ENCODE measurements around the gene DZIP3. TPM values are rescaled to one million over a fixed set of nuclear protein-coding genes. Genes with fewer than 3 reads are reported as not detected.

DZIP3 gene
- total and polyA plus RNA-seq, 7 donors = 2.5 to 20.8 (median 7.6) TPM

DNA sequence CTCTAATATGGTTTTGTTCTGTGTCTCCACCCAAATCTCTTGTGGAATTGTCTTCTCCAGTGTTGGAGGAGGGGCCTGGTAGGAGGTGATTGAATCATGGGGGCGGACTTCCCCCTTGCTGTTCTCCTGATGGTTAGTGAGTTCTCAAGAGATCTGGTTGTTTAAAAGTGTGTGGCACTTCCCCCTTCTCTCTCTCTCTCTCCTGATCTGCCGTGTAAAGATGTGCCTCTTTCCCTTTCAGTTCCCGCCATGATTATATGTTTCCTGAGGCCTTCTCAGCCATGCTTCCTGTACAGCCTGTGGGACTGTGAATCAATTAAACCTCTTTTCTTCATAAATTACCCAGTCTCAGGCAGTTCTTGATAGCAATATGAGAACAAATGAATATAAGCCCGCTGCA is 134.6 kb downstream of the DZIP3 start:
- 63 to 68% (median 64%) methylated on average over 4 of the region's 4 CpGs for WGBS, 3 donors
- Histone ChIP-seq H3K9me3 (no peaks in the 10 kb centered on the region), H3K4me3 (no peak overlapping the region), H3K27me3 (ENCODE audit: insufficient read depth in 3 of 3, low read length in 2 of 3) (no peaks in the 10 kb centered on the region), H3K36me3 (ENCODE audit: insufficient read depth in 1 of 2, low read depth in 1 of 2) (no peaks in the 10 kb centered on the region), H3K27ac (no peak overlapping the region), H3K4me1 (no peaks in the 10 kb centered on the region)
- ATAC-seq = no peak
- intact Hi-C loops (cut with DNase I) = no loop called here
- TF ChIP-seq, protein P1, sequence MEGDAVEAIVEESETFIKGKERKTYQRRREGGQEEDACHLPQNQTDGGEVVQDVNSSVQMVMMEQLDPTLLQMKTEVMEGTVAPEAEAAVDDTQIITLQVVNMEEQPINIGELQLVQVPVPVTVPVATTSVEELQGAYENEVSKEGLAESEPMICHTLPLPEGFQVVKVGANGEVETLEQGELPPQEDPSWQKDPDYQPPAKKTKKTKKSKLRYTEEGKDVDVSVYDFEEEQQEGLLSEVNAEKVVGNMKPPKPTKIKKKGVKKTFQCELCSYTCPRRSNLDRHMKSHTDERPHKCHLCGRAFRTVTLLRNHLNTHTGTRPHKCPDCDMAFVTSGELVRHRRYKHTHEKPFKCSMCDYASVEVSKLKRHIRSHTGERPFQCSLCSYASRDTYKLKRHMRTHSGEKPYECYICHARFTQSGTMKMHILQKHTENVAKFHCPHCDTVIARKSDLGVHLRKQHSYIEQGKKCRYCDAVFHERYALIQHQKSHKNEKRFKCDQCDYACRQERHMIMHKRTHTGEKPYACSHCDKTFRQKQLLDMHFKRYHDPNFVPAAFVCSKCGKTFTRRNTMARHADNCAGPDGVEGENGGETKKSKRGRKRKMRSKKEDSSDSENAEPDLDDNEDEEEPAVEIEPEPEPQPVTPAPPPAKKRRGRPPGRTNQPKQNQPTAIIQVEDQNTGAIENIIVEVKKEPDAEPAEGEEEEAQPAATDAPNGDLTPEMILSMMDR (IDR thresholded peaks at IDR 0.05) = no peak
- no peak for DNase-seq

- no peak for ATAC-seq
- intact Hi-C loops (cut with DNase I) = no loop called here
- no peaks in the 10 kb centered on the region for H3K27me3 ChIP-seq (ENCODE audit: insufficient read depth in 3 of 3, low read length in 2 of 3)
Observed at GRCh38 chr3:108728105-108728504, 138.6 kb downstream of the DZIP3 start.

GRCh38 chr3:108728934-108729333 is 139.4 kb downstream of the DZIP3 start:
- no peak for DNase-seq
- WGBS, 3 donors = 54 to 75% (median 71%) methylated on average over 1 of the region's 1 CpG
- intact Hi-C loops (cut with DNase I) = no loop called here
- Histone ChIP-seq H3K4me3 (no peak overlapping the region), H3K27me3 (ENCODE audit: insufficient read depth in 3 of 3, low read length in 2 of 3) (no peaks in the 10 kb centered on the region), H3K36me3 (ENCODE audit: insufficient read depth in 1 of 2, low read depth in 1 of 2) (no peaks in the 10 kb centered on the region), H3K4me1 (no peaks in the 10 kb centered on the region), H3K27ac (no peak overlapping the region), H3K9me3 (no peaks in the 10 kb centered on the region)
- ATAC-seq = no peak
- TF ChIP-seq, protein P1 (IDR thresholded peaks at IDR 0.05) = no peak

More at GRCh38 chr3:108728105-108728504, 138.6 kb downstream of the DZIP3 start:
- TF ChIP-seq, protein P1 (IDR thresholded peaks at IDR 0.05) = no peak
- Histone ChIP-seq H3K27ac (no peak overlapping the region), H3K36me3 (ENCODE audit: insufficient read depth in 1 of 2, low read depth in 1 of 2) (no peaks in the 10 kb centered on the region), H3K9me3 (no peaks in the 10 kb centered on the region), H3K4me1 (no peaks in the 10 kb centered on the region), H3K4me3 (no peak overlapping the region)
- DNase-seq = no peak

DNA sequence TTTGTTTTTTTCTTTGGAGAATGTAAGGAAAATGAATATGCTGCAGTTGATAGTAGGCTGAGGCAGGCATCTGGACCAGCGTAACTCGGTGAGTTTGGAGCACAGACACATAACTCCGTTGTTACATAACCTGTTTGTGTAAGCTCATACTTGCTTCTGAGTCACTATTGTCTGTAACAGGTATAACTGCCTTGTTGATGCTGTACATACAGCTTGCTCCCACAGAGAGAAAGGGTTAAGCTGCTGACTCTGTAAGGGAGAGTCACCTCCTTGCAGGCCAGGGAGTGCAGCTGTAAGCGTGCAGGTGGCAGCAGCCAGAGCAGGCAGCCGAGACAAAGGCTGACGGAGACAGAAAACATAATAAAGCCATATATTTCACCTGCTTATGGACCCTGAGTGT is 147.3 kb downstream of the DZIP3 start:
- intact Hi-C loops (cut with DNase I) = no loop called here
- peaks cover 0 to 6% (median 0%) of the 10 kb centered on the region in 3 donors for H3K27me3 ChIP-seq (ENCODE audit: insufficient read depth in 3 of 3, low read length in 2 of 3)
- H3K36me3 ChIP-seq (ENCODE audit: insufficient read depth in 1 of 2, low read depth in 1 of 2) = no peaks in the 10 kb centered on the region
- H3K4me1 ChIP-seq = no peaks in the 10 kb centered on the region
- TF ChIP-seq, protein P1 (IDR thresholded peaks at IDR 0.05) = no peak
- H3K4me3 ChIP-seq = no peak overlapping the region
- no peak for ATAC-seq
- 56 to 60% (median 56%) methylated on average over 6 of the region's 6 CpGs for WGBS, 3 donors
- DNase-seq = no peak
- H3K27ac ChIP-seq = no peak overlapping the region
- H3K9me3 ChIP-seq = no peaks in the 10 kb centered on the region

GRCh38 chr3:108742929-108743328 is 153.4 kb downstream of the DZIP3 start:
- ATAC-seq = no peak
- TF ChIP-seq, protein P1 (IDR thresholded peaks at IDR 0.05) = no peak
- no peaks in the 10 kb centered on the region for H3K36me3 ChIP-seq (ENCODE audit: insufficient read depth in 1 of 2, low read depth in 1 of 2)
- H3K9me3 ChIP-seq = no peaks in the 10 kb centered on the region
- H3K27me3 ChIP-seq (ENCODE audit: insufficient read depth in 3 of 3, low read length in 2 of 3) = no peaks in the 10 kb centered on the region
- no peak for DNase-seq
- H3K4me1 ChIP-seq = no peaks in the 10 kb centered on the region
- H3K27ac ChIP-seq = no peak overlapping the region
- 77 to 90% (median 86%) methylated on average over 1 of the region's 1 CpG for WGBS, 3 donors
- no peak overlapping the region for H3K4me3 ChIP-seq
- intact Hi-C loops (cut with DNase I) = no loop called here
